CD4-positive, alpha-beta memory T cell (primary cell): Measurements from ENCODE around the gene ANKK1. TPM values are rescaled to one million over a fixed set of nuclear protein-coding genes. Genes with fewer than 3 reads are reported as not detected.

Experiments
- CTCF ChIA-PET: fragments of 350-600 bp; sonication (Branson Sonifier 250); formaldehyde crosslinking; loops from one replicate; lab custom pipeline; 2021; ENCODE audit warnings: inconsistent platforms; ENCODE audit not compliant: partially characterized antibody; lab: Charles Lee
- POLR2A ChIA-PET: fragments of 350-600 bp; sonication (Branson Sonifier 250); formaldehyde crosslinking; loops from one replicate; lab custom pipeline; 2021; ENCODE audit not compliant: partially characterized antibody; lab: Charles Lee
- DNase-seq, 5 donors: peaks; one replicate each; pipeline versions ENCODE4 v3.0.0 to v3.0.0-alpha.2; 2020 to 2022; ENCODE audit warnings: mixed read lengths in 1 of 5
- H3K27ac ChIP-seq: one replicate; pipeline ENCODE4 v1.7.0; 2013; ENCODE audit warnings: low read depth, low read length
- H3K27me3 ChIP-seq: 2 replicates; pipeline ENCODE4 v1.7.0; 2013; ENCODE audit warnings: mild to moderate bottlenecking, low read length, moderate library complexity; ENCODE audit not compliant: insufficient read depth
- H3K36me3 ChIP-seq: 2 replicates; pipeline ENCODE4 v1.7.0; 2013; ENCODE audit warnings: mild to moderate bottlenecking, low read length, moderate library complexity; ENCODE audit not compliant: insufficient read depth
- H3K4me1 ChIP-seq: 2 replicates; pipeline ENCODE4 v1.7.0; 2013; ENCODE audit warnings: mild to moderate bottlenecking, low read length, moderate library complexity; ENCODE audit not compliant: insufficient read depth
- H3K4me3 ChIP-seq, 2 donors: one replicate each; pipeline ENCODE4 v1.7.0; 2013; ENCODE audit warnings: low read length in 2 of 2, mild to moderate bottlenecking in 1 of 2
- H3K9me3 ChIP-seq, 2 donors: one replicate each; pipeline ENCODE4 v1.7.0; 2013; ENCODE audit warnings: low read length in 2 of 2, control low read depth in 1 of 2; ENCODE audit not compliant: control insufficient read depth in 1 of 2
- H3K27ac Mint-ChIP-seq, 7 donors: one replicate each; pipeline ENCODE4 v1.8.0; 2020 to 2021; ENCODE audit warnings: mixed read lengths in 7 of 7, mild to moderate bottlenecking in 6 of 7, inconsistent platforms in 3 of 7, moderate library complexity in 3 of 7
- H3K27me3 Mint-ChIP-seq, 2 donors: one replicate each; pipeline ENCODE4 v1.8.0; 2020 to 2021; ENCODE audit warnings: mixed read lengths in 2 of 2
- H3K36me3 Mint-ChIP-seq, 2 donors: one replicate each; pipeline ENCODE4 v1.8.0; 2020 to 2021; ENCODE audit warnings: mixed read lengths in 2 of 2, inconsistent platforms in 1 of 2, mild to moderate bottlenecking in 1 of 2
- H3K4me1 Mint-ChIP-seq, 4 donors: one replicate each; pipeline ENCODE4 v1.8.0; 2020 to 2021; ENCODE audit warnings: mixed read lengths in 4 of 4, mild to moderate bottlenecking in 1 of 4
- H3K4me3 Mint-ChIP-seq, 8 donors: one replicate each; pipeline ENCODE4 v1.8.0; 2020 to 2021; ENCODE audit warnings: mixed read lengths in 8 of 8, mild to moderate bottlenecking in 7 of 8, moderate library complexity in 6 of 8, inconsistent platforms in 3 of 8
- H3K9me3 Mint-ChIP-seq, 8 donors: one replicate each; pipeline ENCODE4 v1.8.0; 2020 to 2021; ENCODE audit warnings: mixed read lengths in 8 of 8, mild to moderate bottlenecking in 5 of 8, inconsistent platforms in 3 of 8, moderate library complexity in 1 of 8
- intact Hi-C: fragments of 100-400 bp; cut with micrococcal nuclease; formaldehyde crosslinking; loops from one replicate; pipeline ENCODE4 v1.15.1; 2023
- polyA plus RNA-seq, 2 donors: library from polyadenylated mRNA; unstranded; fragments of 300-500 nt; fragmentation: Illumina TruSeq; gene quantifications; one replicate each; pipeline ENCODE4 v1.2.3, GENCODE V29; 2021
- total RNA-seq, 2 experiments: library from RNA; stranded (reverse); gene quantifications; one replicate each; pipeline ENCODE4 v1.2.3, GENCODE V29; 2021

Gene ANKK1
- total and polyA plus RNA-seq, 4 experiments from 2014 or later, result 0.24 to 3.8 (median 2.7) TPM; not detected in 1

- intact Hi-C loops, result loop anchor here (2.0 kb wide), 1 partner anchor 79 kb away; no protein-coding TSS in a partner anchor
- ChIA-PET POLR2A (no interaction called here), CTCF (no interaction called here)
- Mint-ChIP-seq H3K27me3 (no peaks in the 10 kb centered on the region), H3K4me3 (no peak overlapping the region), H3K9me3 (no peaks in the 10 kb centered on the region), H3K27ac (no peak overlapping the region), H3K36me3 (peaks cover 17 to 48% of the 10 kb centered on the region in 2 donors), H3K4me1 (no peaks in the 10 kb centered on the region)
- Histone ChIP-seq H3K9me3 (no peaks in the 10 kb centered on the region), H3K27ac (no peak overlapping the region), H3K27me3 (no peaks in the 10 kb centered on the region), H3K36me3 (no peaks in the 10 kb centered on the region), H3K4me1 (no peaks in the 10 kb centered on the region), H3K4me3 (no peak overlapping the region)
- DNase-seq, result no peak
Observed at GRCh38 chr11:113377681-113378412, 9.7 kb upstream of the ANKK1 start.

- H3K27ac Mint-ChIP-seq, result no peak overlapping the region
- peaks cover 14 to 47% of the 10 kb centered on the region in 2 donors for H3K36me3 Mint-ChIP-seq
- H3K4me1 Mint-ChIP-seq, result no peaks in the 10 kb centered on the region
- H3K27me3 Mint-ChIP-seq, result no peaks in the 10 kb centered on the region
- ChIA-PET CTCF (no interaction called here), POLR2A (no interaction called here)
- H3K9me3 Mint-ChIP-seq, result no peaks in the 10 kb centered on the region
- intact Hi-C loops, result loop anchor here (2.0 kb wide), 1 partner anchor 78 kb away; no protein-coding TSS in a partner anchor
- Histone ChIP-seq H3K27me3 (no peaks in the 10 kb centered on the region), H3K27ac (no peak overlapping the region), H3K9me3 (no peaks in the 10 kb centered on the region), H3K4me1 (no peaks in the 10 kb centered on the region), H3K4me3 (no peak overlapping the region), H3K36me3 (no peaks in the 10 kb centered on the region)
- no peak overlapping the region for H3K4me3 Mint-ChIP-seq
- no peak for DNase-seq
Observed at GRCh38 chr11:113378692-113379091, 8.9 kb upstream of the ANKK1 start.

GRCh38 chr11:113382121-113382520 is 5.5 kb upstream of the ANKK1 start:
- Mint-ChIP-seq H3K4me3 (no peak overlapping the region), H3K27ac (no peak overlapping the region), H3K27me3 (peaks cover 4% of the 10 kb centered on the region in 2 donors), H3K4me1 (no peaks in the 10 kb centered on the region), H3K36me3 (peaks cover 8 to 56% of the 10 kb centered on the region in 2 donors), H3K9me3 (no peaks in the 10 kb centered on the region)
- ChIA-PET CTCF (no interaction called here), POLR2A (no interaction called here)
- Histone ChIP-seq H3K36me3 (no peaks in the 10 kb centered on the region), H3K4me3 (no peak overlapping the region), H3K9me3 (no peaks in the 10 kb centered on the region), H3K27me3 (no peaks in the 10 kb centered on the region), H3K27ac (no peak overlapping the region), H3K4me1 (no peaks in the 10 kb centered on the region)
- intact Hi-C loops, result no loop called here
- DNase-seq, result no peak

GRCh38 chr11:113384551-113384950 is 3.0 kb upstream of the ANKK1 start:
- no peak for DNase-seq
- Mint-ChIP-seq H3K36me3 (peaks cover 6 to 38% of the 10 kb centered on the region in 2 donors), H3K9me3 (no peaks in the 10 kb centered on the region), H3K4me3 (no peak overlapping the region), H3K4me1 (no peaks in the 10 kb centered on the region), H3K27ac (no peak overlapping the region), H3K27me3 (peaks cover 5% of the 10 kb centered on the region in 2 donors)
- ChIA-PET CTCF (no interaction called here), POLR2A (no interaction called here)
- Histone ChIP-seq H3K36me3 (no peaks in the 10 kb centered on the region), H3K4me3 (no peak overlapping the region), H3K27ac (no peak overlapping the region), H3K27me3 (peaks cover 3% of the 10 kb centered on the region), H3K4me1 (no peaks in the 10 kb centered on the region), H3K9me3 (no peaks in the 10 kb centered on the region)
- intact Hi-C loops, result no loop called here

GRCh38 chr11:113385749-113386148 is 1.8 kb upstream of the ANKK1 start:
- intact Hi-C loops, result no loop called here
- Mint-ChIP-seq H3K27me3 (peaks cover 5% of the 10 kb centered on the region in 2 donors), H3K36me3 (peaks cover 0 to 26% of the 10 kb centered on the region in 2 donors), H3K27ac (no peak overlapping the region), H3K4me3 (no peak overlapping the region), H3K9me3 (no peaks in the 10 kb centered on the region), H3K4me1 (no peaks in the 10 kb centered on the region)
- ChIA-PET POLR2A (no interaction called here), CTCF (no interaction called here)
- Histone ChIP-seq H3K4me1 (no peaks in the 10 kb centered on the region), H3K9me3 (no peaks in the 10 kb centered on the region), H3K36me3 (no peaks in the 10 kb centered on the region), H3K27me3 (peaks cover 3% of the 10 kb centered on the region), H3K4me3 (no peak overlapping the region), H3K27ac (no peak overlapping the region)
- DNase-seq, result no peak

- H3K4me3 ChIP-seq, result no peak overlapping the region
- peaks cover 3% of the 10 kb centered on the region for H3K27me3 ChIP-seq
- H3K27ac Mint-ChIP-seq, result no peak overlapping the region
- no peaks in the 10 kb centered on the region for H3K4me1 Mint-ChIP-seq
- ChIA-PET POLR2A (no interaction called here), CTCF (no interaction called here)
- no peaks in the 10 kb centered on the region for H3K36me3 ChIP-seq
- H3K27me3 Mint-ChIP-seq, result peaks cover 5% of the 10 kb centered on the region in 2 donors
- no peak overlapping the region for H3K27ac ChIP-seq
- no peaks in the 10 kb centered on the region for H3K4me1 ChIP-seq
- H3K4me3 Mint-ChIP-seq, result no peak overlapping the region
- intact Hi-C loops, result no loop called here
- peaks cover 0 to 26% of the 10 kb centered on the region in 2 donors for H3K36me3 Mint-ChIP-seq
- no peaks in the 10 kb centered on the region for H3K9me3 ChIP-seq
- no peaks in the 10 kb centered on the region for H3K9me3 Mint-ChIP-seq
- DNase-seq, result no peak
Observed at GRCh38 chr11:113386866-113387265, 713 bp upstream of the ANKK1 start.

- H3K4me1 ChIP-seq, result no peaks in the 10 kb centered on the region
- H3K4me3 Mint-ChIP-seq, result no peak overlapping the region
- no peak overlapping the region for H3K4me3 ChIP-seq
- H3K27ac Mint-ChIP-seq, result no peak overlapping the region
- peaks cover 3% of the 10 kb centered on the region for H3K27me3 ChIP-seq
- DNase-seq, result no peak
- POLR2A ChIA-PET, result no interaction called here
- H3K27ac ChIP-seq, result no peak overlapping the region
- intact Hi-C loops, result no loop called here
- H3K36me3 Mint-ChIP-seq, result peaks cover 0 to 15% of the 10 kb centered on the region in 2 donors
- H3K36me3 ChIP-seq, result no peaks in the 10 kb centered on the region
- H3K27me3 Mint-ChIP-seq, result peaks cover 5% of the 10 kb centered on the region in 2 donors
- H3K4me1 Mint-ChIP-seq, result no peaks in the 10 kb centered on the region
- H3K9me3 Mint-ChIP-seq, result no peaks in the 10 kb centered on the region
- no peaks in the 10 kb centered on the region for H3K9me3 ChIP-seq
- CTCF ChIA-PET, result no interaction called here
Observed at GRCh38 chr11:113389272-113389671, 1.7 kb downstream of the ANKK1 start.
